HCEC 1CT (cell line): Measurements from ENCODE around the gene HIGD2A.
"Not testable (repeated sequence)": the region's sequence is repeated elsewhere in the genome, so short reads cannot be mapped to it uniquely, and the experiment has no call there.

ENCODE experiments used
- DNase-seq: peaks from one replicate; pipeline ENCODE4 v3.0.0-alpha.2; 2017

HIGD2A gene

GRCh38 chr5:176396330-176396729 lies 7.8 kb downstream of the HIGD2A start:
- no peak for DNase-seq

DNA sequence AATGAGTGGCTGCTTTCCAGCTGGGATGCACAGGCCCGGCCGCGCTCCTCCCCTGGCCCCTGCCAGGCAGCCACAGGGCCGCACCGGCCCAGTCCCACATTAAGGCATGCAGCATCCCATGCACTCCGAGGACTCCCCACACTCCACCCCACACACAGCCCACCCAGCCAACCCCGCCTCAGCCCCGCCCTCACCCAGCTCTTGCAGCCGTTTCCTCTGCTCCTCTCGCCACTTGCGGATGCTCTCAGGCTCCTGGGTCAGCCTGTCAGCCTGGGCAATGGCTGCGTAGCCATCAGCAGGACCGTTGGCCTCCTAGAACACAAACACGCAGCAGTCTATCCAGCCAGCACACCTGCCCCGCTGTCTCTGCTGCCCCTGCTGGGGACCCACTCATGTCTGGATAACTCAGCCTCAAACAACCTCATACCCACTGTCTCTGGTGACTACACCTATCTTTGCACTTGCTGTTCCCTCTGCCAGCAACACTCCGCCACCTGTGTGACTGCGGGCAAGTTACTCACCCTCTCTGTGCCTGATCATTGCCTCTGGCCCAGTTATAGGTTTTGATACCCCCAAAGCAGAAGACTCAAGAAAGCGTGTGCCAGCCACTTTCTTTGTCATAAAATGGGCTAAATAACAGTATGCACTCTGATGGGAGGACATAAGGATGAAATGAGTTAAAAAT lies 9.3 kb downstream of the HIGD2A start:
- no peak for DNase-seq

DNA sequence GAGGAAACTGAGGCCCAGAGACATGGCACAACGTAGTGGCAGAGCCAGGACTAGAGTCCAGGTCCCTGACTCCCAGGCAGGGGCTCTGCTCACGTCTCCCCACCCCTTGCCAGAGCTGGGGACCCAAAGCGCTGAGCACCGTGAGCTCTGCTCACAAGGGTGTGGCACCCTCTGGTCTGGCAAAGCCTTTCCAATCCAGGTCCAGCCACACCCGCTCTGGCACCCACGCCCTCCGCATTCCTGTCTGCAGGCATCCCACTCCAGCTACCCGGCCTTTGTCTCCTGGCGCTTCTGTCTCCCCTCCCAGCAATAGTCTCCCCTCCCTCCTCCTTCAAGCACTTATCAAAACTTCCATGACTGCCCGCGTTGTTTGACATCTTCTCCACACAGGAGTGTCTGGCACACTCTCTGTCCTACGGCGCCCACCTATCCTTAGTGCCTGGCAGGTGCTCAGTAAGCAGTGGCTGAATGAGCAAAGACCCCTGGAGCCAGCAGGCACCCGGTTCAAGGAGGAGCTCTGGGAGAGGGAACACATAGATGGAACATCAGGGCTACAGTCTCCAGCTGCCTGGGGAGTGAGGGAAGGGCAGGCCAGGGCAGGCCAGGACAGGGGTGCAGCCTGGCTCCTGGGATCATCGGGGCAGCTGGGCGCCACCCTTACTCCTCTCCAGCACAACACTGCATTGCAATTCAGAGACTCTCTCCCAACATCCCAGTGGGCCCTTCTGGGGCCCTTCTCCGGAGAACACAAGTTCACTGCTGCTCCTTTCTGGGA lies 12.0 kb downstream of the HIGD2A start:
- no peak for DNase-seq

- DNase-seq: no peak
These were observed 13.0 kb downstream of the HIGD2A start for GRCh38 chr5:176401281-176402205.

DNA sequence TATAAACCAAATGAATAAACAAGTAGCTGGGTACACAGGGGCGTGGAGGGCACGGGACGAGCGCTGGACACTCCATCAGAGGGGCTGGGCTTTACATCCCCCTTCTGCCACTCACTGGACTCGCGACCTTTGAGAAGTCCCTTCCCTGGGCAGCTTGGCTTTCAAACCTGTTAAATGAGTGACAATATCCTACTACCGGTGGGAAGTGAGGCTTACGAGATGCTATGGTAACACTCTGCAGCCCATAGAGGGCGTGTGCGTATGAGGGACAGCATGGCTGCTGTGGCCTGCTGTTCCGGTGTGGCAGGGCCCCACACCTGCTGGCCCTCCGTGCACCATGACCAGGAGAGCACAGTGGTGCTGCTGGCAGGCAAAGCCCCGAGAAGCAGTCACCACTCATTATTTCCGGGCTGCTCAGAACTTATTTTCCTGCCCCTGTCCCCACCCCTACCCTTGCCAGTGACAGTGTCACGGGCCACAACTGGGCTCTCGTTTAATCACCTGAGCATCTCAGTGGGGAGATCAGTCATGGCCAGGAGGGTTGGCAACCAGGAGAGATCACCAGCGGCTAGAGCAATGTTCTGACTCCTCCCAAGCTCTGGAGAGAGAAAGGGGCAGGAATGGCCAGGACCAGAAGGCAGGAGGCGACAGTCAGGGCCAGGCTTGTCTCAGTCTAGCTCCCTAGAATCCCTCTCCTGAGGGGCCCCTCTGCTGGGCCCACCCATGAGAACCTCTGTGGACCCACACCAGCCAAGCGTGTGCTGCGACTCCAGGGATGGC lies 17.3 kb downstream of the HIGD2A start:
- DNase-seq: no peak

DNA sequence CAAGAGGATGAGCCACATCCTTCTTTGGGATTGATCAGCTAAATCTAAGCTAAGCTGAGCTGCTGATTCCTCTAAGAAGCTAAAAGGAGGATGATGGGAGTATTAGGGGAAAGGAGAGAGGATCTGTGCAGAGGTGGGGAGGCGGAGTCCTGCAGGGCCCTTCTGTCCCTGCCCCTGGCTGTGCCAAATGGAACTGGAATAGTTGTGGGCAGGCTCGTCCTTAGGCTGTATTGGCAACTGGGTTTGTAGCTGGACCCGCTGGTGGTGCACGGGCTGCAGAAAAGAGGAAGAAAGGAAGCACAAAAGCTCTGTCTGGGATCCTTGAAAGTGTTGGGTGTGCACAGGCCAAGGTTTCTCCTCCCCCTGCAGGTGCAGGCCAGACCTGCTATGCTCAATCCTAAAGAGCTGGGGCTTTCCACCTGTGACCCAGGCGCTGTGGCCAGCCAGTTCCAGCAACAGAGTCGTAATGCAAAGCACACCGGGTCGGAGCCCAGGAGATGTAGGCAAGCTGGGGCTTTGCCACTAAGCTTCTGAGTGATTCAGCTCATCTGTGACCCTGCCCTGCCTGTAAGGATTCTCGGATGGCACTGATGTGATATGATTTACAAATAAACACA lies 18.0 kb downstream of the HIGD2A start:
- no peak for DNase-seq

- DNase-seq: no peak
These were observed 19.1 kb downstream of the HIGD2A start for GRCh38 chr5:176407456-176408251.

- DNase-seq: not testable (repeated sequence)
These were observed 19.7 kb downstream of the HIGD2A start for GRCh38 chr5:176408252-176408573.

- no peak for DNase-seq
These were observed 20.0 kb downstream of the HIGD2A start for GRCh38 chr5:176408590-176408989.

GRCh38 chr5:176409765-176410164 lies 21.2 kb downstream of the HIGD2A start:
- no peak for DNase-seq

- DNase-seq: no peak
These were observed 22.1 kb downstream of the HIGD2A start for GRCh38 chr5:176410486-176411180.

DNA sequence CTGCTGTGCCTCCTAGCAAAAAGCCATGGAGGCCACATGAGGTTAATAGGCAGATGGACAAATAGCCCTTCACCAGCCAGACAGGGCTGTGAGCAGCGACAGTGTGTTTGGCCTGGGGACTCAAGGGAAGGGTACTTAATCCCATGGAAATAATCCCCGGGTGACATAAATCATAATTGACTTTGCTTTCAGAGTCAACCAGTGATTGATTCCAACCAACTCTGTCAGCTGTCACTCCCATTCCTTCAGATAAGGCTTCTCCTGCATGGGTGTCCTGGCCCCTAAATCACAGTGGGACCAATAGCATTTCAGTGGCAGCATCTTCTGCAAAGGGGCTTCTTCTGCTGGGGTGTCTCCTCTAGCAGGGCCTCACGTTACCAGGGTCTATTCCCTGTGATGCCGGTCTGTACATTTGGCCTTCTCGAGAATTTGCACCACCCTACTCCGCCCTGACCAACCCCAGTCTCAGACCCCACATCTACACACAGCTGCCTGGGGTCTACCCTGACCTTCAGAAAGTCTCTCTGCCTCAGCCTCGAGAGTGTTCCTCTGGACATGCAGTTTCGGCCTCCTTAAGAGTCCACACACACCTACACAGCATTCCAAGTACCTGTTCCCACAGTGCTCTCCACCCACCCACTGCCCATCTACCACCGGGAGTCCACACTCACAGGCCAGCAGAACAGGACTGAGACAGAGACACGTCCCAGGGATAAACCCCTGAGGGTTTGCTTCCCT lies 24.1 kb downstream of the HIGD2A start:
- no peak for DNase-seq

- DNase-seq: peak; percentile 28
These were observed 24.7 kb downstream of the HIGD2A start for GRCh38 chr5:176413255-176413565.

DNA sequence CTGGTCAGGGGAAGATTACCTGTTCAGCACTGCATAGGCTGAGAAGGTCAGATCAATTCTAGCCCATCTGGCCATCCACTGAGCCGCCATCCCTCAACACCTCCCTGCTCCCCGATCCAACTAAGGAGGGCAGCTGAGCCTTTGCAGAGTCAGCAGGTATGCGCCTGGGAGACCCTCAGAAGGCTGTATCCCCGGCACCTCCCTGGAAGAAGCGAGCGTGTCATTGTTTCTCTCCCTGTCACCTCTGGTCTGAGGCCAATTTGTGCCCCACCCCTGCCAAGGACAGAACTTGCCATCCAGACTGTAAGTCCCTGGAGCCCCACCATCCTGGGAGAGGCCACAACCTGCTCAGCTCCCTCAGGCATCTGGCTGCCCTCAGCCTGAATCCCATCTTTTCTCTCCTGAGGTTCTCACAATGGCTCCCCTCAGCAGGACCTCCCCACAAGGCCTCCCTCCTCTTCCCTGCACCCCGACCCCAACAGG lies 25.2 kb downstream of the HIGD2A start:
- no peak for DNase-seq

DNA sequence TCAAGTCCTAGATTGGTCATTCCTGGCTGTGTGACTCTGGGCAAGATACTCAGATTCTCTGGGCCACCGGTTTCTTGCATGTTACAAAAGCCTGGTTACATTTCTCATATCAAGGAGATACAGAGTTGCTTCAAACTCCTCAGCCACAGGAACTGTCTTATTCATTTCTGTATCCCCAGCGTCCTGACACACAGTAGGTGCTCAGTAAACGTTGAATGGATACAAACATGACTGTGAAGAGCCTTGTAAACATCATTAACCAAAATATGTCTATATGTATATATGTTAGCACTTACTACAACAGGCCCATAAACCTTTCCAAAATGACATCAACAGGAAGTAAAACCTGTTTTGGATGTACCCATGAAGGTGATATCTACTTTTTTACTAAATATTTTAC lies 26.2 kb downstream of the HIGD2A start:
- no peak for DNase-seq

DNA sequence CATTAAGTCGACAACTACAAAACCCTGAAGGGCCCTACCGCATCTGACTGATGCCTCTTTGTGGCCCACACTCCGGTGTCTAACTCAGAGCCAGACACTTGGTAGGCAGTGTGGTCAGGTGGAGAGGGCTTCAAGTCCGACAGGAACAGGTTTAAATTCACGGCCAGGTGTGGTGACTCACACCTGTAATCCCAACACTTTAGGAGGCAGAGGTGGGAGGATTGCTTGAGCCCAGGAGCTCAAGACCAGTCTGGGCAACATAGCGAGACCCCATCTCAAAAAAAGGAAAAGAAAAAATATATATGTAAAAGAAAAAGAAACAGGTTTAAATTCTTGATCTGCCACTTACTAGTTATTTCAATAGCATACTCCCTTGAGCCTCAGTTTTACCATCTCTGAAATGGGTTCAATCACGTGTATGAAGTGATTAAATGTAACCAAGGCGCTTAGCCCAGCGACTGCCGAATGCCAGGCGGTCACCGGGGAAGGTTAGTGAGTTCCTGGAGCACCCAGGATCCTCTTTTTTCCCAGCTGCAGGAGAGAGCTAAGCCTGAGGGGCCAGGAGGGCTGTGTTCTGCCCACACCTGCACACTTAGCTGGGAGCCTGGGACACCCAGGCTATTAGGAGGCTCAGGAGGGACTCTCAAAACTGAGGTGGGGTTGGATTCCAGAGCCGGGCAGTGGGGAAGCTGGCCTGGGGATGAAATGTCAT lies 26.8 kb downstream of the HIGD2A start:
- no peak for DNase-seq

GRCh38 chr5:176415952-176416924 lies 27.7 kb downstream of the HIGD2A start, which contains the start of gene CLTB:
CLTB (minus strand) TSS chr5:176416539; CDS start chr5:176416363, 176 bp downstream.
- DNase-seq: peak; percentile 84

- no peak for DNase-seq
These were observed 28.4 kb downstream of the HIGD2A start for GRCh38 chr5:176416965-176417364.
